ENCODE data around the gene FBN1.

FBN1 gene

GRCh38 chr15:48426941-48427340 lies 218.6 kb downstream of the FBN1 start:
- intact Hi-C loops (cut with DNase I) = no loop called here
- DNase-seq = no peak

GRCh38 chr15:48426044-48426443 lies 219.5 kb downstream of the FBN1 start:
- intact Hi-C loops (cut with DNase I) = no loop called here
- no peak for DNase-seq

- intact Hi-C loops (cut with DNase I) = no loop called here
- no peak for DNase-seq
Measured at GRCh38 chr15:48425051-48425450, 220.5 kb downstream of the FBN1 start.

GRCh38 chr15:48423896-48424475 lies 221.5 kb downstream of the FBN1 start:
- no peak for DNase-seq

GRCh38 chr15:48423342-48423741 lies 222.2 kb downstream of the FBN1 start:
- no peak for DNase-seq
- intact Hi-C loops (cut with DNase I) = no loop called here

More at GRCh38 chr15:48423896-48424475, 221.5 kb downstream of the FBN1 start:
- intact Hi-C loops (cut with DNase I) = no loop called here

GRCh38 chr15:48422401-48422800 lies 223.1 kb downstream of the FBN1 start:
- intact Hi-C loops (cut with DNase I) = no loop called here
- no peak for DNase-seq

DNA sequence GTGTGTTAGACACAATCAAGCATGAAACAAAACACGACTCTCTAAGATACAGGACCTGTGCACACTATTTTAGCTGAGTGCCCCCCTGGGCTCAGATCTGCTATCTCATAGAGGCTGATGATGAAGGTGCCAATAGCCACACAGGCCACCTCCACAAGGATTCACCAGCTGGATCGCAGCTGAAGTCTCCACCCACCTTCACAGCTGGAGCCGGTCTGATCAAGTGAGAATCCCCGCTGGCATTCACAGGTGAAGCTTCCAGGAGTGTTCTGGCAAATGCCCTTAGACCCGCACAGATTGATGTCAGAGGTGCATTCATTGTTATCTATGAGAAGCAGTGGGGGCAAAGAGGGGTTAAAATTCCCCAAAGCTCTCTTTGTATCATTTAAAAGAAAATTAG lies 224.1 kb downstream of the FBN1 start:
- DNase-seq = no peak
- intact Hi-C loops (cut with DNase I) = no loop called here

DNA sequence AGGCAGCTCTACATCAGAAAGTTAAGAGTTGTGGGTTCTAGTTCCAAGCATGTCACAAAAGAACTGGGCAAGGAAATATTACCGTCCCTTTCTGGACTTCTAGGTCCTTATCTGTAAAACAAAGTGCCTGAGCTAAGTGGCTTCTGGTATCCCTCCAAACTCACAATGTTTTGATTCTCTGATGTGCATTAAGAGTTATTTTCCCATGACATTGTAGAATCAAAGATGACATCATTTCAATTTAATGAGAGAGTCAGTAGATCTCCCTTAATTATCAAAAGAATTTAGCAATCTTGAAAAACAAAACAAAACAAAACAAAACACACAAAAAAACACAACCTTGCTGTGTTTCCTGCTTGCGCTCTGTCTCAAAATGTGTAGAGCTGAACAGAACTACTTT lies 225.6 kb downstream of the FBN1 start:
- DNase-seq = no peak
- intact Hi-C loops (cut with DNase I) = no loop called here

DNA sequence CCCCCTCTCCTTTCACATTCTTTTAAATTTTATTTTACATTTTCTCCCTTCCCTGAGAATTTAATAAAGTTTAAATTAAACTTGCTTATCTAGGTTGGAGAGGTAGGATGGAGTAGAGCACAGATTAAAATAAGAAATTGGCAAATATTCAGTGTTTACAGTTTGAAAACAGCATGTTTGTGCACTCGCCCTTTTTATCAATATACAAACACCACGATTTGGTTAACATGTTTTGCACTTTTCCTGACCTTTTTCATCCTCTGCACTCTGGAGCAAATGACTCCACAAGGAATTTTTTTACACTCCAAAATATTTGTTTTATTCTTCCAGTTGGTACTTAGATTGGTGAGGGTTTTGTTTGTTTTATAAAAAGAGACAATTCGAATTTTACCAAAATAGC lies 227.2 kb downstream of the FBN1 start:
- intact Hi-C loops (cut with DNase I) = no loop called here
- DNase-seq = no peak

GRCh38 chr15:48416301-48416700 lies 229.2 kb downstream of the FBN1 start:
- DNase-seq = peak in 2 of 42 donors; percentile 16 to 41
- intact Hi-C loops (cut with DNase I) = no loop called here

DNA sequence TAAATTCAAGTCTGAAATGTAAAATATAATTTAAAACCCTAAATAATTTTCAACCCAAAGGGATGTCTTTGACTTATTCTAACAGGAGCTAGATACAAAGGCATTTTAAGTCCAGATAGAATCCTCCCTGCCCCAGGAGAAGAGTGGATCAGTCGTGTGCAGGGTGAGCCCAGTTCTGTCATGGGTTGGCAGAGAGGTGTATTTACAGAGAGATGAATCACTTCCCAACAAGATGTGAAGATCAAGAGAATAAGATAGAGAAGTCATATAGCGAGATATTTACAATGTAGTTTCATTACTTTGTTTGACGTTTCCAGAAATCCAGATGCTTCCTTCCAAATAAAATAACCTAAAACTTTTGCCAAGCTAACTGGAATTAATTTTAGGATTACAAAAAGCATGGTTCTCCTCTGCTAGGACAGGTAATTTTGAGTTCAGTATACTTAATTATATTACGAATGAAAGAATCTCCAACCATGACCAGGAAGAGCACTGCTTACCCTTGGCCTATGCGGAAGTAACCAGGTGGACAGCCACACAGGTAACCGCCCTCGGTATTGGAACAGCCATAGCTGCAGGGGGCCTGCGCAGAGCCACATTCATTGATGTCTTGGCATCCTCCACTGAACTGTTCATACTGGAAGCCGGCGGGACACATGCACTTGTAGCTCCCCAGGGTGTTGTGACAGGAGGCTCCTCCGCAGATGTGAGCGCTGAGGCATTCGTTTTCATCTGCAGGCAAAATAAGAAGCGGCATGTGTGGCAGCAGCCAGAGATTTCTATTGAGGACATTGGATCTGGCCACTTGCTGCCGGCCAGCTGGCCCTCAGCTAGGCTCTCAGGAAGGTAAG lies 230.2 kb downstream of the FBN1 start:
- DNase-seq = no peak
- intact Hi-C loops (cut with DNase I) = no loop called here

DNA sequence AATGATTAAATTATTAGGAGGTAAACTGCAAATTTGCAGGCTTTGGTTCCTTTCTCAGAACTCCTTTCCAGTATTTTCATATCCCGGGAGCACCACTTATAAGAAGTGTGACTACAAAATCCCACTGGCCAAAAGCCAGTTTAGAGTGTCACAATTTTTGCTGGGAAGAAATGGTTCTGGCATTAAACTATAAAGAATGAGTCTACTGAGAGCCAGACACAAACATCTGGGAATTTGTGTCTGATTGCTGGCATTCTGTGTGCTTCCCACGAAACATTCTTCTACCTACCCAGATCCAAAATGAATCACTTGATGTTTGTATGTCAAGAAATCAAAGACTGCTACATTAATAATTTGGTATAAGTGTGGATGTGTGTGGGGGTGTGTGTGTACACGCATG lies 231.5 kb downstream of the FBN1 start:
- intact Hi-C loops (cut with DNase I) = no loop called here
- no peak for DNase-seq

DNA sequence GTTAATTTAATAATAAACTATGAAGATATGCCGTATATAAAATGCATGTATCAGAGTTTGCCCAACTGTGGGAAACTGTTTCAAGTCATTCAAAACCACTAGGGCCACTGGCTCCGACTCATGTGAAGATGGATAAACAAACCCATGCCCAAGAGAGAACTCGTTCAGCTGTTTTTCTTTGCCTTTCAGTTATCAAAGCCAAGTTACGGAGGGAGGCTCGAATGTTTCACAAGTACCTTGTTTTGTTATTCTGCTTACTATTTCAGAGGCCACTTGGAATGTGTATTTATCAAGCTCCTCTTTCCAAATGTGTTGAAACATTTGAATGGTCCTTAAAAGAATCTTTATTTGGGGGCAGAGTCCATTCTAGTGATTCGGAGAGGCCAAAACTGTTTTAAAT lies 232.2 kb downstream of the FBN1 start:
- DNase-seq = no peak
- intact Hi-C loops (cut with DNase I) = no loop called here

DNA sequence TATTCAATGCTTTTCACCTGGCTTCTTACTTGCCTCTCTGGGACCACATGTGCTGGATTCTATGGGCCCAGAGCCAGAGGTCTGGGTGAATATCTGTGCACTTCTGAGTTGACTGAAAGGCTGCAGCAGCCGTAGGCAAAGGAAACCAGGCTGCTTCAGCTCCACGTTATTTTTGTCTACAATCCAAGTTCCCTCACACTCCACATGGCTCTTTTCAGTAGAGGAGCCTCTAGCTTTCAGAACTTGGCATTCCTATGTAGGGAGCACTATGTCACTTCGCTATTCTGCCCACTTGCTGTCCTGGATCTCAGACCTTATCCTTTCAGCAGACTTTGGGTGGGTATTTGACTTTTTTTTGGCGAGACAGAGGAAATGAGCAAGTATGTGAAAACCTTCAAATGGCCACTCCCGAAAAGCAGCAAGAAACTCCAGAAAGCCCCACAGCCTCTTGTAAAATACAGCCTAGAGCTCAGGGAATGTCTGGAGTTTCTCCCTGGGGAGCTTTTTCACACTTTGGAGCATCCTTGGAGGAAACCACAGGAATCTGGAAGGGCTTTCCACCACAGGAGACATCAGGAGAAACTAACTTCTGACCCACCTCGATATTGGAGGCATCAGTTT lies 233.4 kb downstream of the FBN1 start:
- intact Hi-C loops (cut with DNase I) = no loop called here
- no peak for DNase-seq

GRCh38 chr15:48409623-48410022 lies 235.9 kb downstream of the FBN1 start:
- intact Hi-C loops (cut with DNase I) = no loop called here

GRCh38 chr15:48408327-48408726 lies 237.2 kb downstream of the FBN1 start:
- intact Hi-C loops (cut with DNase I) = no loop called here

More at GRCh38 chr15:48409623-48410022, 235.9 kb downstream of the FBN1 start:
- DNase-seq = no peak

GRCh38 chr15:48407646-48408045 lies 237.9 kb downstream of the FBN1 start:
- DNase-seq = no peak
- intact Hi-C loops (cut with DNase I) = no loop called here

More at GRCh38 chr15:48408327-48408726, 237.2 kb downstream of the FBN1 start:
- no peak for DNase-seq

GRCh38 chr15:48406911-48407310 lies 238.6 kb downstream of the FBN1 start:
- intact Hi-C loops (cut with DNase I) = no loop called here
- DNase-seq = no peak

DNA sequence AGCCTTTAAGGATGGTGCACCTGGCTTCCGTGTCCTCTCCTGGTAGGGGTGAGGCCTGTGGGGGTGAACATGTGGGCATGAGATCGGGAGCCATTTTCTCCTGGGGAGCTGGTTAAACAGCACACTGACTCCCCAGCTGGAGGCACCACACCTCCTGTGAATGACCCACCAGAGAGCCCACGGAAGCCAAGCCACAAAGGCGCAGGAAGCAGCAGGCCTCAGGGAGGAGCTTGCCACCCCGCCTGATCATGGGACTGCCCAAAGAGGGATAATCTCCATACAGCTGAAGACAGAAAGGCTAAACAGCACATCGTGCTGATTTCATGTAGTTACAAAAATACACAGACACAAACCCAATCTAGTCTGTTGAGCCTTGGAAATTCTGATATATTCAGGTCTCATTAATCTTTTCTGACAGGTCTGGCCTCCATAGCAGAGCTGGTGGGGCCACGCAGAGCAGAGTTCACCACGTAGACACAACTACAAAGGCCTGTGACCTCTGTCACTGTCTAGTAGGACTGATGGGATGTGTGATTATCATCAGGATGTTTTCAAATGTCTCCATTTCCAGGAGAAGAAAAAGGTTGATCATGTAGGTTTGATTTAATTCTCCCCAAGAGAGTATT lies 239.1 kb downstream of the FBN1 start:
- DNase-seq = no peak

More for the DNA sequence above, 239.1 kb downstream of the FBN1 start:
- intact Hi-C loops (cut with DNase I) = no loop called here
